HG02763 (cell line): ENCODE results near the gene SCAPER.
"Not testable (repeated sequence)": the region's sequence is repeated elsewhere in the genome, so short reads cannot be mapped to it uniquely, and the experiment has no call there.

Source experiments
- ATAC-seq: cut with Tn5 transposase; IDR thresholded peaks from one replicate; pipeline ENCODE4 v1.9.1; 2021; ENCODE audit warnings: mild to moderate bottlenecking, moderate library complexity; ENCODE audit not compliant: unreplicated experiment

SCAPER gene

GRCh38 chr15:76861815-76862397 lies 43.2 kb downstream of the SCAPER start:
- no peak for ATAC-seq

GRCh38 chr15:76860201-76860600 lies 44.9 kb downstream of the SCAPER start:
- no peak for ATAC-seq

DNA sequence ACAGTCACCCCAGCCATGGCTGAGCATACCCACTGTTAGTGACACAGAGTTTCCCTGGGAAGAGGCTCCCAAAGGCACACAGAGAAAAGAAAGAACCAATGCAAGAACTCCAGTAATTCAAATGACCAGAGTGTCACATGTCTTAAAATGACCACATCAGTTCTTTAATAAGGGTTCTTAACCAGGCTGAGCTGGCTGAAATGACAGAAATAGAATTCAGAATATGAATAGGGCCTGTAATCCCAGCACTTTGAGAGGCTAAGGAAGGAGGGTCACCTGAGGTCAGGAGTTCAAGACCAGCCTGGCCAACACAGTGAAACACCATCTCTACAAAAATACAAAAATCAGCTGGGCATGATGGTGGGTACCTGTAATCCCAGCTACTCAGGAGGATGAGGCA lies 54.8 kb downstream of the SCAPER start:
- not testable (repeated sequence) for ATAC-seq

DNA sequence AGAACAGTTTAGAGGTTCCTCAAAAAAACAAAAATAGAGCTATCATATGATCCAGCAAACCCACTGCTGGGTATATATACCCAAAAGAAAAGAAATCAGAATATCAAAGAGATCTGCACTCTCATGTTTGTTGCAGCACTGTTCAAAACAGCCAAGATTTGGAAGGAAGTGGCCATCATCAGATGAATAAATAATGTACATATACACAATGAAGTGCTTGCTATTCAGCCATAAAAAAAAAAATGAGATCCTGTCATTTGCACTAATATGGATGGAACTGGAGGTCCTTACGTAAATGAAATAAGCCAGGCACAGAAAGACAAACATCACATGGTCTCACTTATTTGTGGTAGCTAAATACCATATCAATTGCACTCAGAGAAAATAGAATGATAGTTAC lies 58.4 kb downstream of the SCAPER start:
- no peak for ATAC-seq

DNA sequence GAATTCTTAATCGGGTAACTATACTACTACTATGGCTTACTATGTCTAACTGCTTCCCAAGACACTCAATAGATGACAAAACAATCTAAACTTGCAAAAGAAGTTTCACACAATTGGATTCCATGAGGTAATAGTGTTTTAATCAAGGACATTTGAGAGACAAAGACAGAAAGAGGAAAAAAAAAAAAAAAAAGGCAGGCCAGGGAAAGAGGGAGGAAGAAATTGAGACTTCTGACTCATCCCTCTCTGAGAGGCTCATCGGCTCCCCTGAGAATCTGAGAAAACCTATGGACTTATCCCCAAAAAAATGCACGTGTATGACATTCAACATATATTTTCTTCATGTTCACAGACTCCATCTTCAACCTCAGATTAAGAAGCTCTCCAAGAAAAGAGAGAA lies 61.0 kb downstream of the SCAPER start:
- ATAC-seq: no peak

DNA sequence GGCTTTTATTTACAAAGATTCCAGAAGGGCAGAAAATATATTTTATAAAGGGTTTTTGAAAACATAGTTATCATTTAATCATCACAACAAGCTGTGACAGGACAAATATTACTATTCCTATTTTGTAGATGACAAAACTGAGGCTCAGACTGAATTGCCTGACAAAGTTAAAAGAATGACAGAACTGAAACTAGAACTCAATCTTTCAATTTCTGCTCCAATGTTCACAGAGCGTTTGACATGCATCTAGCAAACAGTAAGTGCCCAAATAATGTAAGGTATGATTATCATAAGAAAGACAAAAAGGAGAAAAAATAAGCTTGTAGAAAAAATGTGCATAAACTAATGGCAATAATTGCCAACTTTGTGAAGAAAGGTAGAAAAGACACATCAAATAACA lies 61.9 kb downstream of the SCAPER start:
- ATAC-seq: no peak

DNA sequence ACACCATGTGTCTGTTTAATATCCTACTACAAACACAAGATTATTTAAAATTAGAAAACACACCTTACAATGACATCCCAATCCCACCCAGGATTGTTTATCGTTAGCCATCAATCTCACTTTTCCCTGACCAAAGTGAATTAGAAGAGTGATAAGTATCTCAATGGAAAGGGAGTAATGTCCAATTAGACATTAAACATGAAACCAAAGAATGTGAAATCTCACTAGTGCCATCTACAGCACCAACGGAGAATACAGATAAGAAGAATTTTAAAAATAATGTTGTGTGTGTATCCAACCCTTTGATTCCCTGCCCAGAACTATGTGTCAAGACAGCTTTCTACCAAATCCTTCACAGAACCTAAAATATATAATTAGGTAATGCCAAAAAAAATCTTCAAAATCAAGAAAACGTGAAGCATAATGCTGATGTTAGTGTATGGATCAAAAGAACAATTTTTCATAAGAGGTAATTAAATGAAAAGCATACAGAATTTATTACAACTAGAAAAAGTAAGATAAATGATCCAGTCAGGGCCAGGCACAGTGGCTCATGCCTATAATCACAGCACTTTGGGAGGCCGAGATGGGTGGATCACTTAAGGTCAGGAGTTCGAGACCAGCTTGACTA lies 64.2 kb downstream of the SCAPER start:
- no peak for ATAC-seq

DNA sequence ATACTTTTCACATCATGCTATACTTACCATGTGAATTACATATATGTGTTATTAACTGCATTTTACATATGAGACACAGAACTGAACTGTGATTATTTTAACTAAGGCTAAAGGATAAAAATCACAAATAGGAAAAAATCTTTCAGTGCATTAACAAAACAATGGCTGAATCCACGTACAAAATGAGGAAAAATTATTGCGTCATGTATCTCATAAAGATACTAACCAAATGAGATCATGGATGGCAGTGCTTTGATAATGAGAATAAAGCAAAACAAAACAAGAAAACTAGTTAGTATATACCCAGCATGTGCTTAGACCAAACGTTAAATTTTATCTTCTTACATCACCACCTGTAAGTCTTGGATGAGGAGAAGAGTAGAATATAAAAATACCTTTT lies 66.0 kb downstream of the SCAPER start:
- ATAC-seq: no peak

DNA sequence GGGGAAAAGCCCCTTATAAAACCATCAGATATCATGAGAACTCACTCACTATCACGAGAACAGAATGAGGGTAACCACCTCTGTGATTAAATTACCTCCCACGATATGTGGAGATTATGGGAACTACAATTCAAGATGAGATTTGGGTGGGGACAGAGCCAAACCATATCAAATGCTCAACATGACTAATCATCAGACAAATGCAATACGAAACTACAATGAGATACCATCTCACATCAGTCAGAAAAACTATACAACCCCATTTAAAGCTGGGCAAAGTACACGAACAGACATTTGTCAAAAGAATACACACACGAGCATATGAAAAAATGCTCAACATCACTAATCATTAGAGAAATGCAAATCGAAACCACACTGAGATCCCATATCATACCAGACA lies 67.7 kb downstream of the SCAPER start:
- no peak for ATAC-seq

GRCh38 chr15:76829939-76830338 lies 75.2 kb downstream of the SCAPER start:
- no peak for ATAC-seq

- no peak for ATAC-seq
Observed at GRCh38 chr15:76823890-76824289, 81.2 kb downstream of the SCAPER start.

GRCh38 chr15:76823303-76823702 lies 81.8 kb downstream of the SCAPER start:
- no peak for ATAC-seq

DNA sequence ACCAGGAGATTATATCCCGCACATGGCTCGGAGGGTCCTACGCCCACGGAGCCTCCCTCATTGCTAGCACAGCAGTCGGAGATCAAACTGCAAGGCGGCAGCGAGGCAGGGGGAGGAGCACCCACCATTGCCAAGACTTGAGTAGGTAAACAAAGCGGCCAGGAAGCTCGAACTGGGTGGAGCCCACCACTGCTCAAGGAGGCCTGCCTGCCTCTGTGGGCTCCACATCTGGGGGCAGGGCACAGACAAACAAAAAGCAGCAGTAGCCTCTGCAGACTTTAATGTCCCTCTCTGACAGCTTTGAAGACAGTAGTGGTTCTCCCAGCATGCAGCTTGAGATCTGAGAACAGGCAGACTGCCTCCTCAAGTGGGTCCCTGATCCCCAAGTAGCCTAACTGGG lies 86.2 kb downstream of the SCAPER start:
- not testable (repeated sequence) for ATAC-seq

DNA sequence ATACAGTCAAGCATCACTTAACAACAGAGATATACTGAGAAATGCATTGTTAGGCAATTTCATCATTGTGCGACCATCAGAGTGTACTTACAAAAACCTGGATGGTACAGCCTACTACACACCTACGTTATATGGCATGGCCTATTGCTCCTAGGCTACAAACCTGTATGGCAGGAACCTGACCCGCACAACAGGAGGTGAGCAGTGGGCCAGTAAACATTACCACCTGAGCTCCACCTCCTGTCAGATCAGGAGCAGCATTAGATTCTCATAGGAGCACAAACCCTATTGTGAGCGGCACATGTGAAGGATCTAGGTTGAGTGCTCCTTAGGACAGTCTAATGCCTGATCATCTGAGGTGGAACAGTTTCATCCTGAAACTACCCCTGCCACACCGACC lies 89.7 kb downstream of the SCAPER start:
- ATAC-seq: no peak

DNA sequence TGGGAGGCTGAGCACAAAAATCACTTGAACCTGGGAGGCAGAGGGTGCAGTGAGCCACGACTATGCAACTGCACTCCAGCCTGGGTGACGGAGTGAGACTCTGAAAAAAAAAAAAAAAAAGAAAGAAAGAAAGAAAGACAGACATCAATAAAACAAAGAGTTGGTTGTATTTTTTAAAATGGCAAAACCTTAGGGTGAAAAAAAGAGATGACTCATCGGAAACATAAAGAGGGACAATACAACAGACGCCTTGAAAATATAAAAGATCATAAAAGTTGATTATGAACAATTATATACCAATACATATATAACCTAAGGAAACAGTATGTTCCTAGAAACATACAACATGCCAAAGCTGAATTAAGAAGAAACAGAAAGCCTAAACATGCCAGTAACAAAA lies 92.8 kb downstream of the SCAPER start:
- ATAC-seq: no peak

DNA sequence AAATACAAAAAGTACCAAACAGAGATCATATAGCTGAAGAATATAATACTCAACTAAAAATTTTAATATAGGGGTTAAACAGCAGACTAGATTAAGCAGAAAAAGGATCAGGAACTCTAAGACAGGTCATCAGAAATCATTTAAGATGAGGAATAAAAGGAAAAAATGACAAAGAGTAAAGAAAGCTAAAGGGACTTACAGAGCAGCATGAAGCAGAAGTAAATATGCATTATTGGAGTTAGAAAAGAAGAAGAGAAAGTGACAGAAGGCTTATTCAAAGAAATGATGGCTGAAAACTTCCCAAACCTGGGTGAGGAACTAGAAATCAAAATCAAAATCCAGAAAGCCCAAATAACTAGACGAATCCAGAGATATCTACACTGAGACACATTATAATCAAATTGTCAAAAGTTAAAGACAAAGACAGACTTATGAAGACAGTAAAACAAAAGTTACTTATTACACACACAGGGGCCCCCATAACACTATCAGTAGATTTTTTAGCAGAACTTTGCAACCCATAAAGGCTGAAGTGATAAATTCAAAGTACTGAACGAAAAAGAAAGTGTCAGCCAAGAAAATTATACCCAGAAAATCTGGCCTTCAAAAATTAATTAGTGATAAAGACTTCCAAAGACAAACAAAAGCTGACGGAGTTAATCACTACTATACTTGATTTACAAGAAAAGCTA lies 95.6 kb downstream of the SCAPER start:
- no peak for ATAC-seq

DNA sequence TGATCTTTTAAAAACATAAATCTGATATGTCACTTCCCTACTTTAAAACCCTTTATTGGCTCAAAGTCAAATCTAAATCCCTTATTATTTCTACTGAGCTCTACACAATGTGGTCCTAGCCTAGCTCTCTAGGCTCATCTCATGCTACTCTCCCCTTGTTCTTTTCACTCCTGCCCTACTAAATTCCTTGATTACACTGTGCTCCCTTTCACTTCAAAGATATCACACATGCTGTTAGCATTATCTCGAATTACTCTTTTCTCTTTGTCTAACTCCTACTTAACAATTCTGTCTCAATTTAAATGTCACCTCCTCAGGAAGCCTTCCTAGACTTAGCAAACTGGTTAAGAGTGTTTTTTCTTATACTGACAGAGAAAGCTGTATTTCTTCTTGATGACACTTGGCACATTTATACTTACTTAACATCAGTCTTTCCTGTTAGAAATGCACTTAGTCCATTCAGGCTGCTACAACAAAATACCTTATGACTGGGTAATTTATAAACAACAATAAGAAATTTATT lies 102.0 kb downstream of the SCAPER start:
- no peak for ATAC-seq

DNA sequence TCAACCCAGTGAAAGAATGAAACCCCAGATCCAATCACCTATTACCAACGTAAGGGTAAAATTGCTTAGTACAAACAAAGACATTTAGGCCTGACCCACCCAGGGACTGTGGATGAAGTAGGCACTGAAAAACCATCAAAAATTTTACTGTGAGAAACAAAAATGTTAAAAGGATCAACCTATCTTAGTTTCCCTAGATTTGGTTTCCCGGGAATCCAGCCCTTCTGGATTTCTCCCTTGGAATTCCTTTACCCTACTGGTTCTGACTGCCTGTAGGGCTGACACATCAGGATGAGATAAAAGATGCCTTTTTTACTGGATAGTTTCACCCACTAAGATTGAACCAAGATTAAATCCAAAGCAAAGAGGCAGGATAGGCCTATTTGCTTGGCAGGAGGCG lies 102.7 kb downstream of the SCAPER start:
- no peak for ATAC-seq

- no peak for ATAC-seq
Observed at GRCh38 chr15:76799760-76800159, 105.4 kb downstream of the SCAPER start.

DNA sequence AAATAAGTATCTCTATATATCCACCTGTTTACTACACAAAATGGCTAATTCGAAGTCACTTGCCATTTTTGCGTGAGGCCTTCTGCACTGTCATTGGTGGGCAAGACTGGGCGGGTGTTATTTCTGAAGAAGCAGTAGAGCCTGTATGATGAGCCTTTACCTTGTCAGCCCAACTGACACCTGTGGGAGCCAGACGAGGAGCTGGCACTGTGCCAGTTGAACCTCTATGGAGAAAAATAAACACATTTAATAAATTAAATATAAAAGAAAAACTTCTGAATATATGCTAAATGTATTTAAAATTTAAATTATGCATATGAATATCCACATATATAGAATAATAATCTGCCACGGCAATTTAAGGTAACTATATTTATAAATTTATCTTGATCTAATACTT lies 109.9 kb downstream of the SCAPER start:
- ATAC-seq: no peak

- ATAC-seq: no peak
Observed at GRCh38 chr15:76793162-76793561, 112.0 kb downstream of the SCAPER start.

DNA sequence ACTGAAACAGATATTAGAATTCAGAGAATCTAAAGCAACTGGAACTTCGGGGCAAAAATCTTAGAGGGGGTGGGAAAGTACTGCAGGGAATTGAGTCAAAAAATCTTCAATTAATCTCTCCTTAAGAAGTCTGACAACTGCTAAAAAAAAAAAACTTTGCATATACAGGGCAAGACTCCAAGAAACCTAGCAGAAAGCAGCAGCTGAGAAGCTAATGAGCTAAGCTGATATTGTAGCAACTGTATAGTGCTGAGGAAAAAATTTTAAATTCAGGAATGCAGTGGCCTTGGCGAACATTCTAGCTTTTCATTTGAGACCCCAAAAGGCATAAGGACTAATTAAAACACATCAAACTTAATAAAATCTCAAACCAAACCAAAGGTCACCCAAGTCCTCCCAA lies 113.6 kb downstream of the SCAPER start:
- no peak for ATAC-seq
